Measurements from ENCODE around the gene TBC1D24.
A peak's percentile ranks its signal among the peaks of the same experiment; 100 is the strongest.

Gene TBC1D24

DNA sequence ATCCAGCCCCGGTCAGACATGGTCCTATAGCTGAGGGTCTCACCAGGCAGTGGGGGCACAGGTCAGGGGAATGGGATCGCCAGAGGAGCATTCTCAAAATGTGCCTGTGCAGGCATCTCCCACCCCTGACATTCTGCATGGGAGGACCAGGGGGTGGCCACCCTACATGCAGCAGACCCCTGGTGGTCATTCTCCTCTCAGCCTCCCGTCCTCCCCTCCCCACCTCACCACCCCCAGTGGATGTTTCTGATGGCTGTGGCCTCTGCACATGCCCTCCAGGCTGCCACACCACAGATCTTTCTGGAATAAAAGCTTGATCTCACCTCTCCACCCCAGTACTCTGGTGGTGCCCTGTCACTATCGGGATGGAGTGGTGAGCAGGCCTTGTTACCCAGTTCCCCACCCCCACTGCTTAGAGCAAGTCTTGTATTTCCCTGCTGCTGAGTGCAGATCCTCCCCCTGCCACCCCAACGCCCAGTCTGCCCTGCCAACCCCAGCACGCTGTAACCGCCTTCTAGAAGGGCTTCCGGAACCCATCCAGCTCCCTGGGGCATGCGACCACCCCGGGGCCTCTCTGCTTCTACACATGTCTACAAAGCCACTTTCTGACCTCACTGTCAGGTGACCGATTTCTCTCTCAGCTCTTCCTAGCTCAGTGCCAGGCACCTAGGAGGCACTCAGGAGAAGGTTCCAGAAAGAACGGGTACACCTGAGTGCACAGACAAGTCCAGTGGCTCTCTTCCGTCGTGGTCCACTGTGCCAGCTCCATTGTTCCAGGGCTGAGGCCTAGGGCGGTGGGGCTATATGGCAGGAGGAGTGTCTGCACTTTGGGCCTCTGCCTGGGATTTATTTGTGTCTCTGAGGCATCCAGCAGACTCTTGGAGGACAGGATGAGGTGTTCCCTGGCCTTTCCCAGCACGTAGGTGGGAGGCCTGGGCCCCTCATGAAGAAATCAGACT lies 9.3 kb downstream of the TBC1D24 start:
- DNase-seq = no peak

DNA sequence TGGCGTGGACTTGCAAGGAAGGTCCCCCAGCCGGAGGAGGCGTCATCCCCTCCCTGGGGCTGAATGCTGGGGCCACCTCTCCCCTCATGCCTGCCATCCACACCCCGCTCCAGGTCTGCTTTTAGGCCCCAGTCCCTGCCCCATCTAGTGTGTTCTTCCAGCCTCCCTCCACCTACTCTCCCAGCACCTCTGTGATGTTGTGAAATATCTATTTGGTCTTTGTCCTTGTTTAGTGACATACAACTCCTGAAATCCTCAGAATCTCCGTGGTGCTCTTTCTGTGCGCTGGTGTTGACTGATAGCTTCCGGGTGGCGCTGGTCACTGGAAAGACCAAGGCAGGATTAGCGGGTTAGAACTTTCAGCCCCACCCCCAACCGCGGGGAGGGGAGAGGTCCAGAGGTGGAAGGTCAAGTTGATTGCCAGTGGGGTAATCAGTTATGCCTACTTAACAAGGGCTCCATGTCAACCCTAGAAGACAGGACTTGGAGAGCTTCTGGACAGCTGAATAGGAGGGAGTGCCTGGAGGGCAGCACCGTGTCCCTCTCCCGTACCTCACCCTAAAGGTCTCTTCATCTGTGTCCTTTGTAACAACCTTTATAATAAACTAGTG lies 10.1 kb downstream of the TBC1D24 start:
- no peak for DNase-seq

DNA sequence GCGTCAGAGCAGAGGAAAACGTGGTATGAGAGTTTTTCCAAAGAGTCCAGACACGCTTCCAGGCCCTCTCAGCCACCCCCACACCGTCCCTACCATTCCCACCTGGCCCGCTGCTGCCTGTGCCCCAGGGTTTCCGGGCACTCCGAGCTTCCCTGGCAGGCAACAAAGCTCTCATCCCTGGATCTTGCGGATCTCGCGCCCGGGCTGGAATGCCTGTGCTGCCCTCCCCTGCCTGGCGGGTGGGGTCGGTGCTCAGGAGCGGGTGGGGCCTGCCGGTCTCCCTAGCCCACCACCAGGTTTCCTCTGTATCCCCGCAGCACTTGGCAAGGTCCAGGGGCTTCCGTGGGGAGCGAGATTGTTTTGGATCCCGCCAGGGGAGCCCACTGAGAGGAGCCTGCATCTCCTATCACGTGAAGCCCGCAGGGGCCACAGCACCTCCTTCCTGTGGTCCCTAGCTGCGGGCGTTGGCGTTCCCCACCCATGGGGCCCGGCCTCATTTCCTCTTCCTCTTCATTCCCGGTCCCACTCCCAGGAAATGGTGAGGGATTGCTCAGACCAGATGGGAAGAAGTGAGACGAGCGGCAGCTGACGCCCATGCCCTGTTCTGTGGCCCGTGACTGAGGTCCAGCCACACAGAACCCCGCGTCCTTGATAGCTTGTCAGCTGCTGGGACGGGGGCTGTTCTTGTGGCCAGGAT lies 11.0 kb downstream of the TBC1D24 start:
- no peak for DNase-seq

DNA sequence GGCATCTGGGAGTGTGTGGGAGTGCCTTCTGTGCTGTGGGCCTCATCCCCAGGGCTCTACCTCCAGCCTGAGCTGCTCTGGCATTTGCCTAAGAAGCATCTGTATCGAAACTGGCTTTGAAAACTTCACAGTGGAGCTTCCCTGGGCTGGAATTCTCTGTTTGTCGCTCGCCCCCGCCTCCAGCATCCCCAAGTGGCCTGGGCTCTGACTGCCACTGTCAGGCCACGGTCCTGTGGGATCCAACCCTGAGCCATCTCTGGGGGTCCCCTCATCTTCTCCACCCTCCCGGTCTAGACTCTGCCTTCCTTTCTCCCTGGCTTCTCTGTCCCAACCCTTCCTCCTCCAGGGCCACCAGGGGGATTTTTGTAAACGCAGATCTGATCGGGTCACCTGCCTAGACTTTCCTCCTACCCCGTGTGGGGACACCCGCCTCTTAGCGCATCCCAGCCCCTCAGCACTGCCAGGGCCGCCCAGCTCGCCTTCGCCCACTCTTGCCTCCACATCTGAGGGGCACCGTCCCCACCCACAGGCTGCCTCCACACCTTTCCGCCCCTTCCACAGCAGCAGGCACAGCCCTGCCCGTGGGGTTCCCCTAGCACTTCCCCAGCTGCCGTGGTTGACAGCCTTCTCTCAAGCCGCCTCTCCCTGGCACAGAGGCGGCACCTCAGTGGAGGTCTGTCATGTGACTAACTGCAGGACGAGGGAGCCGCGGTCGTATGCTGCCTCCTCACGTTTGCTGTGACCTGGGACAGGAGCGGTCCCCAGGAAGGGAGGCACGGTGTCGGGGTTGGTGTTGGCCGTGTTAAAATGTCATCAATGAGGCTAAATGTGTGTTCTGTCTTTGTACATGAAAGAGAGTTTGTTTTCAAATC lies 12.0 kb downstream of the TBC1D24 start:
- DNase-seq = peak; percentile 72

DNA sequence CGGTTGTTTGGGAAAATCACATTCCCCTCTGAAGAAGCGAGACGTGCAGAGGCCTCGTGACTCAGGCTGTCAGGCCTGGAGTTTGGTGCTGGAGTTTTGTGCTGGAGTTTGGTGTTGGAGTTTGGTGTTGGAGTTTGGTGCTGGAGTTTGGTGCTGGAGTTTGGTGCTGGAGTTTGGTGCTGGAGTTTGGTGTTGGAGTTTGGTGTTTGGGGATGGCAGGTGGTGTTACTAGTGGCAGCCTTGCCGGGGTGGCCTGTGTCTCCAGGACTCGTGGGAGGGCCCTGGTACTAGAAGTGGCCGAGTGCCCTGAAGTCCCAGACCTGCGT lies 12.6 kb downstream of the TBC1D24 start:
- DNase-seq = no peak

DNA sequence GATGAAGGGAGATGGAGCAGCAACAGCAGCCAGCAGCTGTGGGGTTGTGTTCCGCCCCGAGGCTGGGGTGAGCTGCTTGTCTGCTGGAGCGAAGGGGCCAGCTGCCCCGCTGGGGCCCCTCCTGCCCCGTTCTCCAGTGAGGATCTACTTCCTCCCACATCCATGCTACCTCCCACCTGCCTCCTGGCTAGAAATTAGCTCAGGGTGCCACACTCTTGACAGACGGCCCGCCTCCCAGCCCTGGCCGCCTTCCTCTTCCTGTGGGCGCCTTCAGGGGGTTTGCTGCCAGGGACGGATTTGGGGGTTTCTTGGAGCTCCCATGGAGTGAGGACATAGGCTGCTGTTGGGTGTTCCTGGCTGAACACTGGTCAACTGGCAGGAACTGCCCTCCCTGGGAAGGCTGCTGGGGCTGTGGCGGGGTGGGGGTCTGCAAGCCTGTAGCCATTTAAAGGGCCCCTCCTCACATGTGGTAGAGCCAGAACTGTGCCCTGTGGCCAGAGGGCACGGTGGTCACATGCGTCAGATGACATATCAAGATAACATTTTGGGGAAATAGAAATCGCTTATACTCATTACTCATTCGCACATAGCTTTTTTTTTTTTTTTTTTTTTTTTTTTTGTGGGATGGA lies 13.1 kb downstream of the TBC1D24 start:
- DNase-seq = no peak

DNA sequence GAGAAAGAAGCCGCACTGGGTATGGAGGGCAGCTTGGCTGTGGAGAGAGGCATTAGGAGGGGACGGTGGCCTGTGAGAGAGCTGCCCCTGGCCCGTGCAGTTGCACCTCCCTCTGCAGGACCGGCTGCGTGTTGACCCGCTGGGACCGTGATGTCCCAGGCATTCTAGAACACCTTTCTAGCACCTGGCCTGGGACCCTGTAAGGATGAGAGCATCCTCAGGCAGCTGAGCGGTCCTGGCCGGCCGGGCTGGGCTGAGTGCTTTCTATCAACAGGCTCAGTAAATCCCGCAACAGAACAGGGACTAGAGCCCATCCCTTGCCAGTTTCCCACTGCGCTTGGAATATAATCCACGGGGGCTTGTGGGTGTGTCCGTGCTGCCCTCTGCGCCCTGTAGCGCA lies 14.7 kb downstream of the TBC1D24 start:
- no peak for DNase-seq

DNA sequence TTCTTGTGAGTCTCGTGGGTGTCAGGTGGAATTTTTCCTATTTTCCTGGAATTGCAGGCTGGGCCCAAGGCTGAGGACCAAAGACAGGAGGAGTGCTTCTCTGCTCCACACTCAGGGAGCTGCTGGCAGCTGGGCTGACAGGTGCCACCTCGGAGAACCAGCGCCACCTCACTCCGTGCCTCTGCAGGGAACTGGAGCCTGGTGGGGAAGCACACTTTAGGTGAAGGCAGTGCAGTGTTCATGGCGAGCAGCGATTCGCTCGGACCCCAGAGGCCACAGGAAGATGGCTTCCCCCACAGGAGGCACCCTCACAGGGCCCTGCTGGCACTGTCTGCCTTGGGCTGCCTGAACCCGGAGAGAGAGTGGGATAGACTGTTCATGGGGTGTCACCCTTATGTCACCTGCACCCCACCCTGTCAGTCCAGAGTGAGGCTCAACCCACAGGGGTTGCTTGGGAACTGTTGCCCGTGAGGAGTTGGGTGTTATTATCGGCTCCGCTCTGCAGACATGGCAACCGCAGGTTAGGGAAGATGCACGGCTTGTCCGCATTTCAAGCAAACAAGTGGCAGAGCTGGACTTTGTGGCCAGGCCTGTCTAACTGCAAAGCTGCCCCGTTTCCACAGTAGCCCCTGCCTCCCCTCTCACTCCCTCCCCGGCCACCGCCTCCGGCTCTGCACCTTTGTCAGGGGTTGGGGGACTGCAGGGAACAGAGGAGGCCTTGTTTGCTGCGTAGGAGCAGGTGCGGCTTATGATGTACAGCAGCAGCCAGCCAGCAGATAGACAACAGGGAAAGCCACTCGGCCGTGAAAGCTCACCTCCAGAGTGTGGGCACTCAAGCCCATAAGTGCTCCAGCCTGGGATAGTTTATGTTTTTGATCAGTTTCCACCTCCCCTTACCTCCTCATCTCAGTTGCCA lies 15.5 kb downstream of the TBC1D24 start:
- no peak for DNase-seq

DNA sequence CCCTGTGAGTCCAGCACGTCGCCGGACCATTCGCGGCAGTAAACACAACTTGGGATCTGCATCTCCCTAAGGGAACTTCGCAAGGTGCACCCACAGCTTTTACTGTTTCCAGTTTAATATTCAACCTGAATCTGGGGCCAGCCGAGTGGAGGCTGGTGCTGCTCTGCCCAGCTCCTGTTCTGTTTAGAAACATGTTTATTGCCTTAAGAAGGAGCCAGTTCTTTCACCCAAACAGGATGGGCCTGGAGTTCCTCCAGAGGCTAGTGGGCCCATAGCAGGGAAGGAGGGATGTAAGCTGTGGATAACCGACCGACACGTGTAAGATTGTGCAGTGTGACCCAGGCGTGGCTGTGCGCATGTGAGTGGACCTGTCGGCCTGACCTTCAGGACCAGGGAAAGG lies 17.4 kb downstream of the TBC1D24 start:
- no peak for DNase-seq

DNA sequence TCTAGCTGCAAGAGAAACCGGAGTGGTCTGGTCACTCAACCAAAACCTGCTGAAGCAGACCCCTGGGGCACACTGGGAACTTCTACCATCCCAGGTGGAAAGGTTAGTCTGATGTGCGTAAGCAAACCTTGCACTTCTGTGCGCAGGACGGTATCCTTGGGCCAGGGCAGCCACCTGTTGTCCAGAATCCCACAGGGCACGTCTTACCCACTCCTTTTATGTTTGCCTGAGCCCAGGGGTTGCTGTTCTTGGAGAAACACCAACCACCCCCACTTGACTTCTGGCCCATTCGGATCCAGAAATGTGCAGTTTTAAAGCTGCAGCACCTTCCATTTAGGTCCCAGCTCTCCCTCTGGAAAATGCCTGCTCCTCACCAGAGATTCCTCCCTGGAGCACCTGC lies 18.7 kb downstream of the TBC1D24 start:
- DNase-seq = no peak

DNA sequence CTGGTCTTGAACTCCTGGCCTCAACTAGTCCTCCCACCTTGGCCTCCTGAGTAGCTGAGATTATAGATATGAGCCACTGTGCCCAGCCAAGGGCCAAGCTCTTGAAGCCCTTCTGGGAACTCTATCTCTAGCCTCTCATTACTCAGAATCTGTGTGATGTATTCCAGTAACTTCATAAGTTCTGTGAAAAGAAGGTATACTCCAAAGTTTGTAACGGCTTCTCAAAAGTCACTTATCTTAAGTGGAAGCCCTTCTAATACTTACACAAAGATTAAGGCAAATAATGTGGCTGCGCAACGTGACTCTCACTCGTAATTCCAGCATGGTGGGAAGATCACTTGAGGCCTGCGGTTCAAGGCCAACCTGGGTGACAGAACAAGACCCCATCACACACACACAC lies 19.7 kb downstream of the TBC1D24 start:
- no peak for DNase-seq

DNA sequence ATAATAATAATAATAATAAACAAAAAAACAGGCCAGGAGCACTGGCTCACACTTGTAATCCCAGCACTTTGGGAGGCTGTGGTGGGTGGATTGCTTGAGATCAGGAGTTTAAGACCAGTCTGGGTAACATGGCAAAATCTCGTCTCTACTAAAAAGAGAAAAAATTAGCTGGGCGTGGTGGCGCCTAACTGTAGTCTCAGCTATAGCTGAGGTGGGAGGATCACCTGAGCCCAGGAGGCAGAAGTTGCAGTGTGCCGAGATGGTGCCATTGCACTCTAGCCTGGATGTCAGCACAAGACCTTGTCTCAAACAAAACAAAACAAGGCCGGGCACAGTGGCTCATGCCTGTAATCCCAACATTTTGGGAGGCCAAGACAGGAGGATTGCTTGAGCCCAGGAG lies 20.1 kb downstream of the TBC1D24 start:
- DNase-seq = no peak

DNA sequence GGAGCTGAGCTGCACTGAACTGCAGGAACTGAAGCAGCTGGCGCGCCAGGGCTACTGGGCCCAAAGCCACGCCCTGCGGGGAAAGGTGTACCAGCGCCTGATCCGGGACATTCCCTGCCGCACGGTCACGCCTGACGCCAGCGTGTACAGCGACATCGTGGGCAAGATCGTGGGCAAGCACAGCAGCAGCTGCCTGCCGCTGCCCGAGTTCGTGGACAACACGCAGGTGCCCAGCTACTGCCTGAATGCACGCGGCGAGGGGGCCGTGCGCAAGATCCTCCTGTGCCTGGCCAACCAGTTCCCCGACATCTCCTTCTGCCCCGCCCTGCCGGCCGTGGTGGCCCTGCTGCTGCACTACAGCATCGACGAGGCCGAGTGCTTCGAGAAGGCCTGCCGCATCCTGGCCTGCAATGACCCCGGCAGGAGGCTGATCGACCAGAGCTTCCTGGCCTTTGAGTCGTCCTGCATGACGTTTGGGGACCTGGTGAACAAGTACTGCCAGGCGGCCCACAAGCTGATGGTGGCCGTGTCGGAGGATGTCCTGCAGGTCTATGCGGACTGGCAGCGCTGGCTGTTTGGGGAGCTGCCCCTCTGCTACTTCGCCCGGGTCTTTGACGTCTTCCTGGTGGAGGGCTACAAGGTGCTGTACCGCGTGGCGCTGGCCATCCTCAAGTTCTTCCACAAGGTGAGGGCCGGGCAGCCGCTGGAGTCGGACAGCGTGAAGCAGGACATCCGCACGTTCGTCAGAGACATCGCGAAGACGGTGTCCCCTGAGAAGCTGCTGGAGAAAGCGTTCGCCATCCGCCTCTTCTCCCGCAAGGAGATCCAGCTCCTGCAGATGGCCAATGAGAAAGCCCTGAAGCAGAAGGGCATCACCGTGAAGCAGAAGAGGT lies 21.5 kb downstream of the TBC1D24 start:
- DNase-seq = no peak

DNA sequence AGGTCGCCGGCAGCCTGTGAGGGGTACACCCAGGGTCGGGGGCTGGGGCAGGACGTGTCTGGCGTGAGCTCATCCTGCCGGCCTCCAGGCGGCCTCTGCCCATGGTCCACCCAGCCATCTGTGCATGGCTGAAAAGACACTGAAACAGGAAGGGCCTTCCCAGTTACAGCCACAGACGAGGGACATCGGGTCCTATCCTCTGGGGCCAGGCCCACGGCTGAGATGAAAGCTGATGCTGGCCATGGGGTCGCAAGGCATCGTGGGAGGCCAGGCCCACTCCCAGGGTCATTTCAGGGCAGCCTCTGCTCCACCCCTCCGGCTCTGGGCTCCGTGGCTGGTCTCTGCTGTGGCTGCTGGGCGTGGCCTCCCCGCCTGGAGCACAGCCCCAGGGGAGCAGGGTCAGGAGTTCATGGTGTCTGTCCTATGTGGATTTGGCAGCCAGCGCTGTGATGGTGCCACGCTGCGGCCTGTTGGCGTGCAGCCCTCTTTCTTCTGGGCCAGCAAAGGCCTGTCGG lies 22.2 kb downstream of the TBC1D24 start:
- no peak for DNase-seq

DNA sequence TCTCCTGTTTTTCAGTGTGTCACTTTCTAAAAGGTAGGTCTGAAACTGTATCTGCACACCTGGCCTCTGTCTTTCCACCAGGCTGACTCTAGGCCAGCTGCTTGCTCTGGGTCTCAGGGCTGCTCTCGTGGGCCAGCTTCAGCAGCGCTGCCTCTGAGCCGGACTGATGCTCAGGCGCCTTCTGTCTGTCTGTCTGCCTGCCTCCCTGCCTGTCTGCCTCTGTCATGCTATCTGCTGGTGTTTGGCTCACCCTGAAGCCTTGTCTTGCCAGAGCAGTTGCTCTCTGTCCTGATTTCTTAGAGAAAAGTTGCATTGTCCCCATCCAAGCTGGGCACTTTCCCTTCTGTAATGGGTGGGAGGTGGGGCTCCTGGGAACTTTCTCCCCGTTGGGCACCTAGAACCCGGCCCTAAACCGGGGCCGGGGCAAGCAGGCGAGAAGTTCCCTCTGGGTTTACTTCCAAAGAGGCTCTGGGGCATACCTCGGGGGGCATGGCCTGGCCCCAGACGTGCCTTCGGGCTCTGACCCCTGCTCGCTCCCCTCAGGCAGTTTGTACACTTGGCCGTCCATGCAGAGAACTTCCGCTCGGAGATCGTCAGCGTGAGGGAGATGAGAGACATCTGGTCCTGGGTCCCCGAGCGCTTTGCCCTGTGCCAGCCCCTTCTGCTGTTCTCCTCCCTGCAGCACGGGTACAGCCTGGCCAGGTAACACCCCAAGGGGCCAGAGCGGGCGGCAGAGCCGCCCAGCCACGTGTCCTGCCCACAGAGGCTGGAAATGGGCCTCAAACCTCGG lies 23.0 kb downstream of the TBC1D24 start:
- DNase-seq = no peak

DNA sequence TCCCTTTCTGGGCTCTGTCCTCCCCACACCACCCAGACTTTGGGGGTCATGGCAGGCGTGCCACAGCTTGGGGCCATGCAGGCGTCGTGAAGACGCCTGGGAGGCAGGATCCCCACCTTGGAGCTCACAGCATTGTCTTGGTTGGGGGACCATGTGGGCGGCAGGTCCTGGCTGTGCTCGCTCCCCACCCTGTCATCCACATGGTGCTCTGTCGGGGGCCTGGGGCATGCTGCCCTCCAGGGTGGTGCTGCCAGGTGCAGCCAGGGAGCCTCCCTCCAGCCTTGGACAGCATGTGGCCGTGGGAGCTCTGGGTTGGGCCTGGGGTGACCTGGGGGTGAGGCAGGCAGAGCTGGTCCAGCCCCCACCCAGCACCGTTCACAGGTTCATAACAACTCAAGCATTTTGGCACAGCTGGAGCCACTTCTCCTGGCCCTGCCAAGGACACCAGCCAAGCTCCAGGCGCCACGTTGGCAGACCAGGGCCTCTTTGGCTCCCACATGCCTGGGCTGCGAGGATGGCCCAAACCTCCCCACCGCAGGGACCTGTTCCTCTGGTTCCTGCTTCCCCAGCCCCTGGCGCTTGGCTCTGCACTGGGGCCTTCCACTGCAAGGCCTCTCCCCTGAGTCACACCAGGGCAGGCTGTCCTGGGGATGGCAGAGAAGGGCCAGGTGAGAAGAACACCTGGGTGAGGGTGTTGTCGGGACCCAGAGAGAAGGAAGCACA lies 23.8 kb downstream of the TBC1D24 start:
- no peak for DNase-seq

DNA sequence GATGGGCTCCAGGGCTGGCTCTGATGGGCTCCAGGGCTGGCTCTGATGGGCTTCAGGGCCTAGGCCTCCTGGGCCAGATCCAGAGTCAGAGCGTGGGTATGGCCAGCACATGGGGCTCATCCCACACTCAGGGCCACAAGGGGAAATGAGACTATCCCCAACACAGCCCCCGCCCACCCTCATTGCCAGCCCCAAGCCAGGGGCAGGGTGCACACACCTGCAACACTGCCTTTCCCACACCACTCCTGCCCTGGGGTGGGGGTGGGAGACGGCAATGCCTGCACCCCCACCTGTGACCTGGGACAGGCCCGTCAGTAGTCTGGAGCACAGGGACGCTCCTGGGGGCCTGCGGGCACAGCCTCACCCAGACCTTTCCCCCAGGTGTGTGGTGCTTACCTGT lies 24.5 kb downstream of the TBC1D24 start:
- DNase-seq = no peak

DNA sequence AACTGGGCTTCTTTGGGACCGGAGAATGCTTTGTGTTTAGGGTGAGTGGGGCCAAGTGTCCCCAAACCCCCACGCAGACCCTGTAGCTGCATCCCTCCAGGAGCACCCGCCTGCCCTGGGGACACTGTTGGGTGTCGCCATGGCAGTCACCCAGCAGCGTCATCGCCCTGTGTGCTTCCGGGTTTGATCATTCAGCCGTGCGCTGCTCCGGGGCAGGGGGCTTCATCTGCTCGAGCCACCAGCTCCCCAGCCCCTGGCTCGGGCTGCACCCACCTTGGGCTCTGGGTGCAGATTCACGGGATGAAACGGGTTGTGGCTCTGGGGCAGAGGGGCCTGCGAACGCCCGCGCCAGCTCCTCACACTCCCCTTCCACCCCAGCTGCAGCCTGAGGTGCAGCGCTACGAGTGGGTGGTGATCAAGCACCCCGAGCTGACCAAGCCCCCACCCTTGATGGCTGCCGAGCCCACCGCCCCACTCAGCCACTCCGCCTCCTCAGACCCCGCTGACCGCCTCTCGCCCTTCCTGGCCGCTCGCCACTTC lies 25.0 kb downstream of the TBC1D24 start:
- no peak for DNase-seq
